HEK293 (cell line): Measurements from ENCODE around the gene TNNI3K.

Source experiments
- CTCF ChIA-PET: fragments of 350-600 bp; formaldehyde crosslinking; extraction: SDS; loops from one replicate; lab custom pipeline; 2021; ENCODE audit warnings: antibody characterized with exemption; lab: Yijun Ruan, JAX
- POLR2A ChIA-PET: fragments of 300-600 bp; formaldehyde crosslinking; extraction: SDS; loops from one replicate; lab custom pipeline; 2020; ENCODE audit warnings: antibody characterized with exemption, inconsistent platforms; lab: Yijun Ruan, JAX
- H3K27ac ChIP-seq: fragments of 200-500 bp; sonication (Bioruptor generic); 2 replicates; pipeline ENCODE4 v1.5.1; 2014; ENCODE audit warnings: low read depth, low read length, control low read depth, inconsistent platforms; ENCODE audit errors: extremely low read depth
- H3K36me3 ChIP-seq, 2 experiments: fragments of 200-500 bp in 1 of 2; sonication (Bioruptor generic) in 1 of 2; 1 replicate in 1 of 2; 2 replicates in 1 of 2; pipeline ENCODE4 v1.5.1; 2014 to 2017; ENCODE audit warnings: inconsistent platforms in 2 of 2, low read length in 2 of 2; ENCODE audit not compliant: control insufficient read depth in 2 of 2, insufficient read depth in 1 of 2
- H3K4me1 ChIP-seq: fragments of 200-500 bp; sonication (Bioruptor generic); 2 replicates; pipeline ENCODE4 v1.5.1; 2014; ENCODE audit warnings: mild to moderate bottlenecking, low read length, inconsistent platforms; ENCODE audit not compliant: control insufficient read depth, insufficient read depth
- H3K4me3 ChIP-seq: 2 replicates; pipeline ENCODE4 v1.5.1; 2011; ENCODE audit warnings: low read depth, mild to moderate bottlenecking, control low read depth, low read length, moderate library complexity
- H3K9me3 ChIP-seq: fragments of 200-500 bp; sonication (Bioruptor generic); 2 replicates; pipeline ENCODE4 v1.5.1; 2014; ENCODE audit warnings: low read depth, low read length, inconsistent platforms; ENCODE audit not compliant: control insufficient read depth, insufficient read depth
- CTCF ChIP-seq: fragments of 450-650 bp; formaldehyde crosslinking; IDR thresholded peaks from 2 replicates; pipeline ENCODE4 v1.5.1; 2016; ENCODE audit warnings: missing biosample characterization, missing genetic modification characterization
- HIC1 ChIP-seq: fragments of 450-650 bp; formaldehyde crosslinking; IDR thresholded peaks from 2 replicates; pipeline ENCODE4 v1.5.1; 2016; ENCODE audit warnings: missing biosample characterization, missing genetic modification characterization
- RBAK ChIP-seq: fragments of 450-650 bp; formaldehyde crosslinking; IDR thresholded peaks from 2 replicates; pipeline ENCODE4 v1.5.1; 2016; ENCODE audit warnings: missing biosample characterization, missing genetic modification characterization
- YY2 ChIP-seq: fragments of 450-650 bp; formaldehyde crosslinking; IDR thresholded peaks from 2 replicates; pipeline ENCODE4 v1.5.1; 2016; ENCODE audit warnings: missing biosample characterization, missing genetic modification characterization
- ZNF221 ChIP-seq: fragments of 450-650 bp; formaldehyde crosslinking; IDR thresholded peaks from 2 replicates; pipeline ENCODE4 v1.5.1; 2017; ENCODE audit warnings: missing biosample characterization, missing genetic modification characterization, borderline replicate concordance
- ZNF24 ChIP-seq: fragments of 450-650 bp; formaldehyde crosslinking; IDR thresholded peaks from 2 replicates; pipeline ENCODE4 v1.5.1; 2016; ENCODE audit warnings: missing biosample characterization, missing genetic modification characterization
- ZNF366 ChIP-seq: fragments of 450-650 bp; formaldehyde crosslinking; conservative IDR thresholded peaks from 2 replicates; pipeline ENCODE4 v1.5.1; 2016; ENCODE audit warnings: missing biosample characterization, missing genetic modification characterization
- ZNF558 ChIP-seq: fragments of 450-650 bp; formaldehyde crosslinking; IDR thresholded peaks from 2 replicates; pipeline ENCODE4 v1.5.1; 2016; ENCODE audit warnings: missing biosample characterization, missing genetic modification characterization
- ZNF596 ChIP-seq: fragments of 450-650 bp; IDR thresholded peaks from 2 replicates; pipeline ENCODE4 v1.5.0; 2018; ENCODE audit warnings: missing biosample characterization, mild to moderate bottlenecking, missing genetic modification characterization, moderate library complexity
- ZNF624 ChIP-seq: fragments of 450-650 bp; formaldehyde crosslinking; IDR thresholded peaks from 2 replicates; pipeline ENCODE4 v1.5.1; 2017; ENCODE audit warnings: missing biosample characterization, missing genetic modification characterization
- ZNF645 ChIP-seq: fragments of 450-650 bp; formaldehyde crosslinking; IDR thresholded peaks from 2 replicates; pipeline ENCODE4; 2016; ENCODE audit warnings: missing biosample characterization, missing genetic modification characterization
- ZNF701 ChIP-seq: fragments of 450-650 bp; formaldehyde crosslinking; IDR thresholded peaks from 2 replicates; pipeline ENCODE4 v1.5.1; 2016; ENCODE audit warnings: missing biosample characterization, missing genetic modification characterization
- ZSCAN18 ChIP-seq: fragments of 450-650 bp; formaldehyde crosslinking; IDR thresholded peaks from 2 replicates; pipeline ENCODE4 v1.5.1; 2016; ENCODE audit warnings: missing biosample characterization, missing genetic modification characterization
- TF ChIP-seq, protein P1 (sequence below): fragments of 450-650 bp; formaldehyde crosslinking; IDR thresholded peaks from 2 replicates; pipeline ENCODE4 v1.5.1; 2016; ENCODE audit warnings: missing biosample characterization, missing genetic modification characterization

TNNI3K gene

GRCh38 chr1:74362691-74363090 is 127.5 kb downstream of the TNNI3K start (continued):
- TF ChIP-seq ZNF24 (tag by site-specific recombination) (no peak), RBAK (tag by site-specific recombination) (no peak), ZNF596 (tag by site-specific recombination) (no peak), HIC1 (tag by site-specific recombination) (no peak), ZNF701 (tag by site-specific recombination) (no peak), CTCF (tag by site-specific recombination) (no peak)
- TF ChIP-seq, all 188 proteins: peak for 0

DNA sequence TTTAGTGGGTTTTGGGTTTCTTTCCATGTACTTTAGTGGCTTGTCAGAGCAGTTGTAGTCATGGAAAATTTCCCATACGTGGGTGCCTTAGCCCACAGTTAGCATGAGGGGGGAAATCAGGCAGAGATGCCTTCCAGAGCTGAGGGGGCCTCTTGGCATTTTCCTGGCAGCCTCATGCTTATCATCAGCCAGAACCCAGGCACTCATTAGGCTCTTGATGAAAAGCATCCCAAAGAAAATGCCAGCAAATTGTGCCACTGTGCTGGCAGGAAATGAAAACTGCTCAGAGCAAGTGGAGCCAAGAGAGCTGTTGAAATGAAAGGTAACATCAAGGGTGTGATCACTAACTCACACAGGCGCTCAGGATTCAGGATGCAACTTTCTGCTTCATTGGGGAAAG is 128.0 kb downstream of the TNNI3K start:
- TF ChIP-seq ZNF221 (no peak), ZNF558 (tag by site-specific recombination) (no peak), ZNF24 (tag by site-specific recombination) (no peak), YY2 (tag by site-specific recombination) (no peak), ZNF366 (no peak), ZNF645 (tag by site-specific recombination) (no peak), ZNF624 (tag by site-specific recombination) (no peak), ZSCAN18 (no peak)
- TF ChIP-seq, protein P1, sequence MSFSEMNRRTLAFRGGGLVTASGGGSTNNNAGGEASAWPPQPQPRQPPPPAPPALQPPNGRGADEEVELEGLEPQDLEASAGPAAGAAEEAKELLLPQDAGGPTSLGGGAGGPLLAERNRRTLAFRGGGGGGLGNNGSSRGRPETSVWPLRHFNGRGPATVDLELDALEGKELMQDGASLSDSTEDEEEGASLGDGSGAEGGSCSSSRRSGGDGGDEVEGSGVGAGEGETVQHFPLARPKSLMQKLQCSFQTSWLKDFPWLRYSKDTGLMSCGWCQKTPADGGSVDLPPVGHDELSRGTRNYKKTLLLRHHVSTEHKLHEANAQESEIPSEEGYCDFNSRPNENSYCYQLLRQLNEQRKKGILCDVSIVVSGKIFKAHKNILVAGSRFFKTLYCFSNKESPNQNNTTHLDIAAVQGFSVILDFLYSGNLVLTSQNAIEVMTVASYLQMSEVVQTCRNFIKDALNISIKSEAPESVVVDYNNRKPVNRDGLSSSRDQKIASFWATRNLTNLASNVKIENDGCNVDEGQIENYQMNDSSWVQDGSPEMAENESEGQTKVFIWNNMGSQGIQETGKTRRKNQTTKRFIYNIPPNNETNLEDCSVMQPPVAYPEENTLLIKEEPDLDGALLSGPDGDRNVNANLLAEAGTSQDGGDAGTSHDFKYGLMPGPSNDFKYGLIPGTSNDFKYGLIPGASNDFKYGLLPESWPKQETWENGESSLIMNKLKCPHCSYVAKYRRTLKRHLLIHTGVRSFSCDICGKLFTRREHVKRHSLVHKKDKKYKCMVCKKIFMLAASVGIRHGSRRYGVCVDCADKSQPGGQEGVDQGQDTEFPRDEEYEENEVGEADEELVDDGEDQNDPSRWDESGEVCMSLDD (tag by site-specific recombination): no peak
- TF ChIP-seq, all 188 proteins: peak for 0
- Histone ChIP-seq H3K4me3 (no peak overlapping the region), H3K36me3 (no peaks in the 10 kb centered on the region), H3K9me3 (no peaks in the 10 kb centered on the region), H3K27ac (no peak overlapping the region), H3K4me1 (no peaks in the 10 kb centered on the region)
- ChIA-PET CTCF (no interaction called here), POLR2A (no interaction called here)
